HepG2 (cell line): ENCODE measurements around the gene CPS1. TPM values are rescaled to one million over a fixed set of nuclear protein-coding genes. Genes with fewer than 3 reads are reported as not detected.

Experiments
- ATAC-seq: fragments of 200-7000 bp; cut with Tn5 transposase; 3 replicates; pipeline ENCODE4 v1.9.1; 2020; ENCODE audit warnings: mild to moderate bottlenecking, moderate library complexity
- BruUV-seq: library from RNA; stranded (reverse); fragments of 400-500 nt; replicated peaks from 2 replicates; lab custom pipeline; 2021; lab: Mats Ljungman, UMichigan
- CTCF ChIA-PET: fragments of 300-600 bp; formaldehyde crosslinking; extraction: SDS; loops from one replicate; lab custom pipeline; 2021; ENCODE audit warnings: low total read pairs, inconsistent platforms, low intra/inter-chr PET ratio; lab: Yijun Ruan, JAX
- POLR2A ChIA-PET: fragments of 350-600 bp; sonication (Branson Sonifier 250); formaldehyde crosslinking; loops from one replicate; lab custom pipeline; 2020; ENCODE audit warnings: antibody characterized with exemption, inconsistent platforms; lab: Yijun Ruan, JAX
- DNase-seq: peaks from one replicate; pipeline ENCODE4 v3.0.0-alpha.2; 2015; ENCODE audit warnings: low spot score
- FAIRE-seq: peaks from 3 replicates; lab custom pipeline; 2011; peaks lifted over from hg19 to GRCh38; lab: Jason Lieb, UNC
- H2AFZ ChIP-seq: one replicate; pipeline ENCODE4 v1.6.1; 2011; ENCODE audit warnings: low read length, inconsistent platforms
- H3K27ac ChIP-seq: fragments of 300-600 bp; 3 replicates; pipeline ENCODE4 v1.8.0; 2011; ENCODE audit warnings: mixed run types, mild to moderate bottlenecking, mixed read lengths, low read length, inconsistent platforms; ENCODE audit not compliant: insufficient read depth; ENCODE audit errors: extremely low read length
- H3K27me3 ChIP-seq, 2 experiments: fragments of 200-600 bp in 1 of 2; 2 replicates in 1 of 2; 3 replicates in 1 of 2; pipeline versions ENCODE4 v1.6.0 to v1.8.0; 2011; ENCODE audit warnings: low read length in 2 of 2, mild to moderate bottlenecking in 2 of 2, moderate library complexity in 2 of 2, inconsistent platforms in 1 of 2; ENCODE audit not compliant: insufficient read depth in 2 of 2, control insufficient read depth in 1 of 2
- H3K36me3 ChIP-seq, 2 experiments: fragments of 200-600 bp in 1 of 2; replicated peaks in 1 of 2; 2 replicates in 1 of 2; 3 replicates in 1 of 2; pipeline versions ENCODE4 v1.5.1 to v1.8.0; 2011; ENCODE audit warnings: low read length in 2 of 2, inconsistent platforms in 1 of 2; ENCODE audit not compliant: insufficient read depth in 2 of 2, control insufficient read depth in 1 of 2
- H3K4me1 ChIP-seq: 2 replicates; pipeline ENCODE4 v1.5.1; 2012; ENCODE audit warnings: low read length, inconsistent platforms; ENCODE audit not compliant: insufficient read depth
- H3K4me2 ChIP-seq: 2 replicates; pipeline ENCODE4 v1.6.0; 2011; ENCODE audit warnings: low read depth, low read length, inconsistent platforms
- H3K4me3 ChIP-seq, 3 experiments: fragments of 200-600 bp in 1 of 3; sonication (generic), shearing (Covaris generic) in 1 of 3; replicated peaks in 1 of 3; 2 replicates each; pipeline ENCODE4 v1.5.1; 2011 to 2016; ENCODE audit warnings: low read length in 3 of 3, inconsistent platforms in 2 of 3, low read depth in 2 of 3, mild to moderate bottlenecking in 2 of 3, control low read depth in 1 of 3, mixed read lengths in 1 of 3; ENCODE audit not compliant: insufficient read depth in 1 of 3
- H3K79me2 ChIP-seq: one replicate; pipeline ENCODE4 v1.6.1; 2011; ENCODE audit warnings: low read length, inconsistent platforms; ENCODE audit not compliant: insufficient read depth
- H3K9ac ChIP-seq: 2 replicates; pipeline ENCODE4 v1.6.0; 2011; ENCODE audit warnings: mild to moderate bottlenecking, low read depth, low read length, inconsistent platforms; ENCODE audit not compliant: insufficient read depth
- H3K9me3 ChIP-seq: 2 replicates; pipeline ENCODE4 v1.5.1; 2012; ENCODE audit warnings: mild to moderate bottlenecking, low read length
- H4K20me1 ChIP-seq: 2 replicates; pipeline ENCODE4 v1.6.0; 2011; ENCODE audit warnings: inconsistent platforms, mild to moderate bottlenecking, low read length, moderate library complexity; ENCODE audit not compliant: insufficient read depth
- CREB1 ChIP-seq, 2 experiments: fragments of 450-650 bp in 1 of 2; IDR thresholded peaks; 2 replicates each; pipeline ENCODE4 v1.6.1; 2016 to 2017; ENCODE audit warnings: control low read depth in 1 of 2, mild to moderate bottlenecking in 1 of 2, missing compliant biosample characterization in 1 of 2, missing genetic modification characterization in 1 of 2
- DNMT3B ChIP-seq: conservative IDR thresholded peaks from 2 replicates; pipeline ENCODE4 v1.6.1; 2016; ENCODE audit warnings: missing biosample characterization, control low read depth
- HES4 ChIP-seq: sonication (generic); formaldehyde crosslinking; IDR thresholded peaks from 2 replicates; pipeline ENCODE4 v1.9.0; 2021; ENCODE audit warnings: mild to moderate bottlenecking, missing genetic modification reagents, borderline replicate concordance
- JARID2 ChIP-seq: sonication (generic); formaldehyde crosslinking; IDR thresholded peaks from 2 replicates; pipeline ENCODE4 v1.8.1; 2023; ENCODE audit warnings: missing genetic modification reagents, inconsistent platforms; ENCODE audit not compliant: insufficient replicate concordance
- PRMT3 ChIP-seq: sonication (generic); formaldehyde crosslinking; IDR thresholded peaks from 2 replicates; pipeline ENCODE4 v1.8.1; 2022; ENCODE audit warnings: low read depth, mild to moderate bottlenecking, moderate library complexity, missing genetic modification reagents, borderline replicate concordance
- SIX4 ChIP-seq: sonication (generic); formaldehyde crosslinking; IDR thresholded peaks from 2 replicates; pipeline ENCODE4 v1.4.0; 2020; ENCODE audit warnings: missing genetic modification reagents
- TRIM24 ChIP-seq: sonication (generic); formaldehyde crosslinking; IDR thresholded peaks from 2 replicates; pipeline ENCODE4 v1.8.0; 2022; ENCODE audit warnings: mild to moderate bottlenecking, missing genetic modification reagents
- YEATS2 ChIP-seq: sonication (generic); formaldehyde crosslinking; IDR thresholded peaks from 2 replicates; pipeline ENCODE4 v1.4.0; 2020; ENCODE audit warnings: missing genetic modification reagents, borderline replicate concordance
- ZNF460 ChIP-seq: sonication (generic); formaldehyde crosslinking; IDR thresholded peaks from 2 replicates; pipeline ENCODE4 v1.5.1; 2020; ENCODE audit warnings: missing genetic modification reagents, mild to moderate bottlenecking, borderline replicate concordance
- in situ Hi-C: cut with HindIII; loops from 2 replicates; pipeline ENCODE4 v1.10.0; 2017; ENCODE audit warnings: low pct_unique_long_range_greater_than_20kb; ENCODE audit not compliant: extremely low pct_ligation_motif_present
- intact Hi-C: fragments of 100-400 bp; cut with micrococcal nuclease; formaldehyde crosslinking; loops from one replicate; pipeline ENCODE4 v1.10.0; 2022; ENCODE audit not compliant: unreplicated experiment
- polyA plus RNA-seq, 8 experiments: library from polyadenylated mRNA; depleted of rRNA in 3 of 8; stranded (reverse) in 7 of 8; unstranded in 1 of 8; fragments of >200 nt; fragmentation: Illumina TruSeq in 4 of 8; extraction: Trizol in 4 of 8; gene quantifications; 2 replicates each; pipeline versions ENCODE4 v1.2.1 to v1.2.3, GENCODE V29; 2011 to 2016; ENCODE audit warnings: low read depth in 4 of 8, missing spikeins in 1 of 8, mixed read lengths in 1 of 8; ENCODE audit not compliant: insufficient read depth in 1 of 8
- total RNA-seq, 5 experiments: library from RNA; depleted of rRNA; stranded (reverse); fragments of >200 nt; fragmentation: Illumina TruSeq; extraction: Trizol; gene quantifications; 2 replicates each; pipeline ENCODE4 v1.2.3, GENCODE V29; 2016; ENCODE audit warnings: low read depth in 1 of 5
- TF ChIP-seq, protein P1 (sequence below): sonication (generic); formaldehyde crosslinking; IDR thresholded peaks from 2 replicates; pipeline ENCODE4 v1.4.0; 2020; ENCODE audit warnings: missing genetic modification reagents

The CPS1 gene
- total and polyA plus RNA-seq, 2 of the 13 experiments (the other 11 are each of a cell fraction or from before 2014, with no cell fraction given), result 24.4 to 51.7 TPM

DNA sequence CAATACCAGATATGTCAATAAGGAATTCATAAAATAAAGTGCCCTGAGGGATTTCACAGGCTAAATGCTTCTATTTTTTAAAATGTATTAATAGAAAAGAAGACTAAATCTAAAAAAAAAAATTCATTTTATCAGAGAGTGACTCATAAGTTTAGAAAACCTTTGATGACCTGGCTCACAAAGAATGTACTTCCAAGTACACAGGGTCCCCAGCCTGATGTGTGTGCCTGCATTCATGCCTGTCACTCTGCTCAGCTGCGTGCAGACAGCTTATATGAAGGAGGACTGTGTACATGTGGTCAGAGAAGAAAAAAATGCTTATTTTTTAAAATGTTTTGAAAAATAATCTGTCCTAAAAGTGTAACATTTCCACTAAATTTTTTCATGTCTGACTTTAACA lies 3.0 kb upstream of the CPS1 start (continued):
- TF ChIP-seq CREB1 (IDR thresholded peaks at IDR 0.05) (no peak), CREB1 (CRISPR knock-in tag; IDR thresholded peaks at IDR 0.05) (no peak)

DNA sequence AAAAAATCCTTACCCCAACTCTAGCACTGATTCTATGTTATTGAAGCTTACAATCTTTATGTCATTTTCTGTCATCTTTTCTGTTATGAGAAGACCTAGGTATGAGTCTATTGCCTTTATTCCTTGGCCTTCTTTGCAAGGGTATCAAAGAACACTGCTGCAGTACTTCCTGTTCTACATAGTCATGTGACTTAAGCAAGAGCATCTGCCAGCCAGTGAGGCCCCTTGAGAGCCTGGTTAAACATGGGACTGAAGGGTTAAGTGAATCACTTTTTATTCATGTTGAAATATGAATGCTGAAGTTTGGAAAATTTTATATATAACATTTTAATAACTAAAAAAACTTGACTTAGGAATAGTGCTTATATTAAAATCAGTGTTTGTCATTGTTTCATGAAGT lies 844 bp upstream of the CPS1 start:
- in situ Hi-C loops, result no loop called here
- ChIA-PET POLR2A (no interaction called here), CTCF (no interaction called here)
- no peaks in the 10 kb centered on the region for H3K79me2 ChIP-seq
- no TSS peak for BruUV-seq
- no peak for DNase-seq
- no peak overlapping the region for H2AFZ ChIP-seq
- no peak for TF ChIP-seq YEATS2 (CRISPR knock-in tag)
- TF ChIP-seq JARID2 (CRISPR knock-in tag), result no peak
- TF ChIP-seq, protein P1, sequence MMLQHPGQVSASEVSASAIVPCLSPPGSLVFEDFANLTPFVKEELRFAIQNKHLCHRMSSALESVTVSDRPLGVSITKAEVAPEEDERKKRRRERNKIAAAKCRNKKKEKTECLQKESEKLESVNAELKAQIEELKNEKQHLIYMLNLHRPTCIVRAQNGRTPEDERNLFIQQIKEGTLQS, result no peak
- no peak for TF ChIP-seq TRIM24 (CRISPR knock-in tag)
- no peak for TF ChIP-seq ZNF460 (CRISPR knock-in tag)
- TF ChIP-seq HES4 (CRISPR knock-in tag), result no peak
- no peak for TF ChIP-seq DNMT3B (CRISPR knock-in tag)
- no peak for TF ChIP-seq PRMT3 (CRISPR knock-in tag)
- TF ChIP-seq SIX4 (CRISPR knock-in tag), result no peak
- TF ChIP-seq, all 625 proteins: peak for 0
- no peaks in the 10 kb centered on the region for H3K27me3 ChIP-seq
- H3K4me1 ChIP-seq, result no peaks in the 10 kb centered on the region
- intact Hi-C loops, result no loop called here
- H3K27ac ChIP-seq, result no peak overlapping the region
- ATAC-seq (no peak), FAIRE-seq (no peak)
- H3K9me3 ChIP-seq, result no peaks in the 10 kb centered on the region
- H3K4me2 ChIP-seq, result no peak overlapping the region
- no peak overlapping the region for H3K4me3 ChIP-seq
- H4K20me1 ChIP-seq, result no peaks in the 10 kb centered on the region
- H3K36me3 ChIP-seq, result no peaks in the 10 kb centered on the region
- H3K9ac ChIP-seq, result no peak overlapping the region
